Liver (tissue), 2 donors: ENCODE data around the gene SP4.

Experiments used
- GABPA ChIP-seq, 2 donors: IDR thresholded peaks in 1 of 2; conservative IDR thresholded peaks in 1 of 2; 2 replicates each; pipeline ENCODE4 v1.6.1; 2016; ENCODE audit warnings: antibody characterized with exemption in 2 of 2, mild to moderate bottlenecking in 1 of 2, moderate library complexity in 1 of 2
- TF ChIP-seq, protein P1 (sequence below): IDR thresholded peaks from 2 replicates; pipeline ENCODE4 v1.6.1; 2016; ENCODE audit warnings: antibody characterized with exemption
- donor health status: healthy.

- TF ChIP-seq, protein P1, sequence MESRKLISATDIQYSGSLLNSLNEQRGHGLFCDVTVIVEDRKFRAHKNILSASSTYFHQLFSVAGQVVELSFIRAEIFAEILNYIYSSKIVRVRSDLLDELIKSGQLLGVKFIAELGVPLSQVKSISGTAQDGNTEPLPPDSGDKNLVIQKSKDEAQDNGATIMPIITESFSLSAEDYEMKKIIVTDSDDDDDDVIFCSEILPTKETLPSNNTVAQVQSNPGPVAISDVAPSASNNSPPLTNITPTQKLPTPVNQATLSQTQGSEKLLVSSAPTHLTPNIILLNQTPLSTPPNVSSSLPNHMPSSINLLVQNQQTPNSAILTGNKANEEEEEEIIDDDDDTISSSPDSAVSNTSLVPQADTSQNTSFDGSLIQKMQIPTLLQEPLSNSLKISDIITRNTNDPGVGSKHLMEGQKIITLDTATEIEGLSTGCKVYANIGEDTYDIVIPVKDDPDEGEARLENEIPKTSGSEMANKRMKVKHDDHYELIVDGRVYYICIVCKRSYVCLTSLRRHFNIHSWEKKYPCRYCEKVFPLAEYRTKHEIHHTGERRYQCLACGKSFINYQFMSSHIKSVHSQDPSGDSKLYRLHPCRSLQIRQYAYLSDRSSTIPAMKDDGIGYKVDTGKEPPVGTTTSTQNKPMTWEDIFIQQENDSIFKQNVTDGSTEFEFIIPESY: no peak
- TF ChIP-seq GABPA (IDR thresholded peaks at IDR 0.05 in 1 of 2, conservative IDR thresholded peaks at IDR 0.05 in 1 of 2): no peak
These were observed 33.9 kb upstream of the SP4 start for GRCh38 chr7:21393937-21394336.
